ENCODE data around the gene DLGAP4.
A peak's percentile ranks its signal among the peaks of the same experiment; 100 is the strongest.

The DLGAP4 gene, protein sequence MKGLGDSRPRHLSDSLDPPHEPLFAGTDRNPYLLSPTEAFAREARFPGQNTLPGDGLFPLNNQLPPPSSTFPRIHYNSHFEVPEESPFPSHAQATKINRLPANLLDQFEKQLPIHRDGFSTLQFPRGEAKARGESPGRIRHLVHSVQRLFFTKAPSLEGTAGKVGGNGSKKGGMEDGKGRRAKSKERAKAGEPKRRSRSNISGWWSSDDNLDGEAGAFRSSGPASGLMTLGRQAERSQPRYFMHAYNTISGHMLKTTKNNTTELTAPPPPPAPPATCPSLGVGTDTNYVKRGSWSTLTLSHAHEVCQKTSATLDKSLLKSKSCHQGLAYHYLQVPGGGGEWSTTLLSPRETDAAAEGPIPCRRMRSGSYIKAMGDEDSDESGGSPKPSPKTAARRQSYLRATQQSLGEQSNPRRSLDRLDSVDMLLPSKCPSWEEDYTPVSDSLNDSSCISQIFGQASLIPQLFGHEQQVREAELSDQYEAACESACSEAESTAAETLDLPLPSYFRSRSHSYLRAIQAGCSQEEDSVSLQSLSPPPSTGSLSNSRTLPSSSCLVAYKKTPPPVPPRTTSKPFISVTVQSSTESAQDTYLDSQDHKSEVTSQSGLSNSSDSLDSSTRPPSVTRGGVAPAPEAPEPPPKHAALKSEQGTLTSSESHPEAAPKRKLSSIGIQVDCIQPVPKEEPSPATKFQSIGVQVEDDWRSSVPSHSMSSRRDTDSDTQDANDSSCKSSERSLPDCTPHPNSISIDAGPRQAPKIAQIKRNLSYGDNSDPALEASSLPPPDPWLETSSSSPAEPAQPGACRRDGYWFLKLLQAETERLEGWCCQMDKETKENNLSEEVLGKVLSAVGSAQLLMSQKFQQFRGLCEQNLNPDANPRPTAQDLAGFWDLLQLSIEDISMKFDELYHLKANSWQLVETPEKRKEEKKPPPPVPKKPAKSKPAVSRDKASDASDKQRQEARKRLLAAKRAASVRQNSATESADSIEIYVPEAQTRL

DNA sequence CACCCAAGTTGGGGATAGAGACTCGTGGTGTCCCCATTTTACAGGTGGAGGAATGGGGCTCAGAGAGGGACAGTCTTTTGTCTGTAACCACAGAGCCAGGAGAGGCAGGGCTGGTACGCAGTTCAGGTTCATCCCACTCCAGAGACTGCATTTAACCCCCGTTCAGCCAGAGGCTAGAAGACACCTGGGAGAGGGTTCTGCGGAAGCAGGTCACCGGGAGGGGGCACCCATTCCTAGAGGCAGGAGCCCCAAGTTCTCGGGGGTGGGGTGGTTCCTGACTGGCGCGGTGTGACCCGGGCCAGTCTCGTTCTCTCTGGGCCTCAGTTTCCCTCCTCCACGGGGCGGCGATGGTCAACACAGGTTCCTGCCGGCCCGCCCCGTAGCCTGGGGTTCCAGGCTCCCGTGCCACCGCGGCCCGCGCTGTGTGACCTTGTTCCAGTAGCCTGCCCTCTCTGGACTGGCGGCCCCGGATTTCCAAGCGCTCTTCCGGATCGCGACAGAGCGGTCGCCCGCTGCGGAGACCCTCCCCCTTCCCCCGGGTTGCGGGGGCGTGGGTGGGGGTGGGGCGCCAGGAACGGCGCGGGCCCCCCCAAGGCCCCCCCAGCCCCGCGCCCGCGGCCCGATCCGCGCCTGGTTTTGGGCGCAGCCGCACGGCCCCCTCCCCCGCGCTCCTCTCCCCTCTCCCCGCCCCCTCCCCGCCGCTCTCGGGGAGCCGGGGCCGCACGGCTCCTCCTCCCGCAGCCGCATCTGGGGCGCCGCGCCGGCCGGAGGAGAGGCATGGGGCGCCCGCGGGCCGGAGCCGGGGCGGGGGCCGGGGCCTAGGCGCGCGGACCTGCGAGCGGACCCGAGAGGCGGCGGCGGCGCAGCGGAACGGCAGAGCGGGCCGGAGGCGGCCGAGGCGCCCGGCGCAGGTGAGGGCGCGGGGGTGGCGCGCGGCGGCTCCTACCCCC is at the start of gene DLGAP4:
Gene DLGAP4 (plus strand): TSS at position 738 of the 950 bp plus-strand sequence. CDS start 125,379 bp downstream, outside the sequence.
- no peak for DNase-seq (ENCODE audit: low spot score)

DNA sequence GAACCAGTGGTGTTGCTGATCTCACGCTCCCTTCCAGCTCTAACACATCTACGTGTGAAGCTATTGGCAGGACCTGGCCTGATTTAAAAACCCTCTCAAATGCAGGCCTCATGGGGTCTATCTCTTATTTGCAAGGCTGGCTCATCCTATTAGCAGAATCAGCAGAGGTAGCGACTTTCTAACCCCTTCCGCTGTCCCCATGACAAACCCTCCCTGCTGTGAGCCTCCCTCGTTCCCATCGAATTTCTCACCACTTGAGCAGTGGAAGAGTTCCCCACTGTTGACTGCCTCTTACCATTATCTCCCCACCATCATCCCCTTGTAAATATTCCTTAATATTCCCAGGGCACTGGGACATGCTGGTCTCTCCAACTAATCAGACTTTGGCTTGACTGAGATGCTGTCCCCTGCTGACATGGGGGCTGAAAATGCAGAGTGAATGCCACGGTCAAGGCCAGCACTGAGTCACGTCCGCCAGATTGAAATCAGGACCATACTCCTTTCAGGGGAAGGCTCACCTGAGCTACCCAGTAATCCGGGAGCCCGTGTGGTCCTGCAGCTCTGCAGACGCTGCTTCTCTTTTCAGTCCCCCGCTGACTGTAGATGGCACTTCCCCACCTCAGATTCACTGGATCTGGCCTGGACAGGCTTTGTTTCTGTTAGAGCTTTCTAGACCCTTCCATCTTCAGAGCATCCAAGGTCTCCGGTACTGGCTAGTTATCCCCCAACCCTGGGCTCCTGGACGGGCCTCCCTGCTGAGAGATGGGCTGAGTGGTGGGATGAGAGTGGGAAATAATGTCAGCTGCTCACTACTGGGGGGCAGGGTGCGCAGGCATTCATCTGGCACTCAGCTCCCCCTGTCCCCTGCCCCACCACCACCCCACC is 46.7 kb upstream of the DLGAP4 start:
- peak; percentile 42 for DNase-seq (ENCODE audit: low spot score)

DNA sequence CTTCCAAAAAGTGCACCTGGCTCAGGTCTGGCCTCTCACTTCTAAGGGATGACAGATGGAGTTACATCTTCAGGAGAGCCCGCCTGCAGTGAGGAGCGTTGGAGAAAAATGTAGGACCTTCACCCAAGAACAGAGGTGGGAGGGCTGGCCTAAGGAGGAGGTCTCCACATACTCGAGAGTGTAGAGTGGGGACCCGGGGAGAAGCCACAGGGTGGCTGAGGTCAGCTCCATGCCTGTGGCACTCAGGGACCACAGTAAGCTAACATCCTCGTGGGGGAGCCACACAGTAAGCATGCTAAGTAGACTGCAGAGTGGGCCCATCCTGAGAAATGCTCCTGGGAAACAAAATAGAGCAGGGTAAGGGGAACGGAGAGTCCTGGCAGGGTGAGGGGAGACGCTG is 45.8 kb upstream of the DLGAP4 start:
- DNase-seq (ENCODE audit: low spot score), result peak; percentile 34

DNA sequence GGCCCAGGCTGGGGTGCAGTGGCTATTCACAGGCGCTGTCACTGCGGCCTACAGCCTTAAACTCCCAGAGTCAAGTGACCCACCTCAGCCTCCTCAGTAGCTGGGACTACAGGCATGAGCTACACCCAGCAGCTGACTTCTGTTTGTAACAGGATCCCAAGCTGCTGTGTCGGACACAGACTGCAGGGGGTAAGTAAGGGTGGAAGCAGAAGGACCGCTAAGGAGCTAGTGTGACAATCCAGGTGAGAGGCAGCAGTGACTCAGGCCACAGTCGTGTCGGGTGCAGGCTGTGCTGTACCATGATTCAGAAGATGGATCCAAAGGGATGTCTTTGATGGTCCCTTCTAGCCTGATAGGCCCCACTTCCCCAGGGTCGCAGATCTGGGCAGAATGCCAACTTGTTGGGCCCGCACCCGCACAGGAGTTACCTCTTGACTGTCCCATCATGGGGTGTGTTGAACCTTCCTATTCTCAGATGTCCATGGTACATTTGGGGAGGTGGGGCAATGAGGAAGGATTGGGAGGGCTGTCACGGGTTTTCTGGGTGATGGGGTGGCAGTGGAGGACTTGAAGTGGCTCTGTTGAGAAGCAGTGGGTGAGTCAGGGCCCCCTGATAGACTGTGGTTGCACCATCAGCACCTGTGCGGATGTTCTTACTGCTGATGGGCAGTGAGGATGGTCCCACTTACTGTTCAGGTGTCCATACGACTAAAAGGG is 44.6 kb upstream of the DLGAP4 start:
- no peak for DNase-seq (ENCODE audit: low spot score)

DNA sequence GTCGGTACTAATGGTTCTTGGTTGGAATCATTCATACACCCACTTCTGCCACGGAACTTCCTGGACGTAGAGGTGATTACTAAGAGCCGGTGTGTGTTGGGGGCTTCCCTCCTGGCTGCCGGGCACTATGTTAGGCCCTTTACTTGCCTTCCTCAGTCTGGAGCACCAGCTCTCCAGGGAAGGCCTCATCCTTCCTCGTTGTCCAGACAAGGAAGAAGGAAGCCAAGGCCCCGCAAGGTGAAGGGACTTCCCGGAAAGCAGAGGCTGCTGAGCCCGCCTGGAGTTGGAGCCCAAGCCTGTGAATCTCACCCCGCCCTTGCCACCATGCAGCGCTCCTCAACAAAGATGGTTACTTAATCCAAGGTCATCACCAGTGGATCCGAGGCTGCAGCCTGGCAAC is 43.7 kb upstream of the DLGAP4 start:
- peak; percentile 38 for DNase-seq (ENCODE audit: low spot score)

DNA sequence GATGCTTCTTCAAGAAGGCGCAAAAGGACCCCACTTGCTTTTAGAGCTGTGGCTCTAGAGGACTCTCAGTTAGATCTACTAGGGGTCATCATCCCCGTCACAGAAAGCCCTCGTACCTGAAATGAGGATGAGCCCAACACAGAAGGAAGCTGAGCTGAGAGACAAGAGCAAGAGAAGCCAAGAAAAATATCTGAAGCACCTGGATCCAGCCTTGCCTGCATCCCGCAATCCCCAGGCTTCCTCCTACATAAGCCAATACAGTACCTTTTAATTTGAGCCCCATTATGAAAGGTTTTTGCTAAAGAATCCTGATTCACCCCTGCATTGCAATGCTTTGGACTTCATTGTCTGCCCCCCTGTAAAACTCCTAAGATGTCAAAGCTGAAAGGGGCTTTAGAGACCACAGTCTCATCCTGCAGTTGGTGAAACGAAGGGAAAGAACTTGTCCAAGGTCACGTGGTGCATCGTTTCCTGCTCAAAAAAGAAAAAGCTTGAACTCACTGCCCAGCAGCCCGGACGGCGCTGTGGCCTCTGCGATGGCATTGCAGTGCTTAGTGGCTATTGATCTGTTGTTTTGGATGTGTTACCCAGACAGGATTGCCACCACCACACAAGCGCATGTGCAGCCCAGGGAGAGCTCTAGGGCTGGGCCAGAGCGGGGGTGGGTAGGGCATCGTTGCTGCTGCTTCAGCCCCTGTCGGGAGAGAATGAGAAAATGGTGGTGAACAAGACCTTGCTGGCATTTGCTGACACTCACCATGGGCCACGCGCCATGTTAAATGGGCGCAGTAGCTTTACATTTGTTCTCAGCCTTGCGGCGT is 41.5 kb upstream of the DLGAP4 start:
- no peak for DNase-seq (ENCODE audit: low spot score)

DNA sequence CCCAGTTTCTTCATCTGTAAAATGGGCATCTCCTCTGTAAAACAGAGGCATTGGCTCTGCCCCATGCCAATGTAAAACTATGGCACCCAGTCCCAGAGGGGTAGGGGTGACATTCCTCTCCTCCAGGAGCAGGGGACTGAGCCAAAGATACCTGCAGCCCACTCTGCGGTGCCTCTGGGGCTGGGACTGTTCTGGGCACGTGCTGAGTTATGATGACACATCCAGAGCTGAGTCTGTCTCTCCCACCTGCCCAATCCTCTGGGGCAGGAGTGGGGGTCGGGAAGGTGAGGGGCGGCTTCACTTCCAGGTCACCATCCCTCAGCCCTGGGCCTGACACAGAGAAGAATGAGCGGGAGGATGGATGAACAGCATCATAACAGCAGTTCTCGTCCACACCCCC is 40.0 kb upstream of the DLGAP4 start:
- no peak for DNase-seq (ENCODE audit: low spot score)

DNA sequence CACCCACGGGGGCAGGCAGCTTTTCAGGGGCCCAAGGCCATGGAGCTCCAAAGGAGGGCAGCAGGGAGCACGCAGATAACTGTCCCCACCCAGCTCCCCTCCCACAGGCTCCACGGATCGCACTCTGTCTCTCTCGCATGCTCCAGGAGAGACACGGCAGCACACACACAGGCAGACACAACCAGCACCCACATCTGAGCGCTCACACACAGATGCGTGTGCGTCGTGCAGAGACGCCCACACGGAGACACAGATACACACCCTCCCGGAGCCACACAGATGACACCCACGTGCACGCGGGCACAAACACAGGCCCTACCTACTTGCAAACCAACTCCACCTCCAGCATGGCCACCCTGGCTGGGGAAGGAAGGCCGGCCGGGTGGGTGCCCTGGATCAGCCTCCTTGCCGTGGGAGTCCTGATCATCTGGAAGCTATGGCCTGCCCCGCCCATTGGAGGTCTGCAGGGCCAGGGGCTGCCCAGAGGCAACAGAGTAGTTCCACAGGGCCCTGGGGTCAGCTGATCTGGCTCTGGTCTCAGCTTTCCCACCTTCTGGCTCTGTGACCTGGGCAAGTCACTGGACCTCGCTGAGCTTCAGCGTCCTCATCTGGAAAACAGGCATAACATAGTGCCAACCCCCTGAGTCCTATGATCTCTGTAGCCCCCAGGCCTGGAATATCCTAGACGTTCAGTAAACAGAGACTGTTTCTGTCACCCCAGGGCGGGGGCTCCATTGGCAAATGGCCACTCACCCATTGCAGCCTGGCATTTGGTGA is 38.3 kb upstream of the DLGAP4 start:
- peak; percentile 45 for DNase-seq (ENCODE audit: low spot score)

DNA sequence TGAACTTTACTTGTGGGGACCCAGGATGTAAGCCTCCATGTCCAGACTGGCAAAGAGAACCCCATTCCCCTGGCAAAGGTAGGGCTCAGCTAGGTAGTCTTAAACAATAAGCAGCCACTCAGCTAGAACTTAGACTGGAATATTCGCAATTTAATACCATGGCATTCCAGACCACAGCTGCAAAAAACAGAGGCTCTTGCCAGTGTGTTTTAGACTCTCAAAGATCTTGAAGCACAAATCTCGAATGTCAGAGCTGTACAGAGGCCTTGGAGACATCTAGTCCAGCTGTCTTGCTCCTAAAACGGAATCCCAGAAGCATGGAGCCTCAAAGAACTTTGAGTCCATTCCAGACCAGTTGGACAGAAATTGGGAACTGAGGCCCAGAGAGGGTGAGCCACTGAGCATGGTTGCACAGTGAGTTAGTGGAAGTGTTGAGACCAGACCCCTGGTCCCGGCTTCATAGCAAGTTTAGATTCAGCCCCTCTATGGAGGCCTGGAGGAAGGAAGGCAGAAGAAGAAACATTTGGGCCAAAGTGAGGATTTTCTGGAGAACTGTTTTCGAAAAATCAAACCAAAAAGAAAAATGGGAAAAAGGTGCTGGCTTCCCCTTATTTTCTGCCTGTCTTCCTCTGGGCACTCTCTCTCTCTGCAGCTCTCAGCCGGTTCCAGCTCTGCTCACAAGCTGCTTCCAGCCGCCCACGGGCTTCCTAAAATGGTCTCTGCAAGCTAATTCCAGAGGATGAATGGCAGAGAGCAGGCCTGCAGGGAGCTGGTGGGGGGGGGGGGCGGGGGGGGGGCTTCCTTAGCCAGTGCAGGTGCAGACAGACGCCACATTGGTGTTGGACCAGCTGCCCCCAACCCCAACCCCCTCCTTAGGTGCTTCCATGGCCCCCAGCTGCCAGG is 37.4 kb upstream of the DLGAP4 start:
- DNase-seq (ENCODE audit: low spot score), result peak; percentile 49

DNA sequence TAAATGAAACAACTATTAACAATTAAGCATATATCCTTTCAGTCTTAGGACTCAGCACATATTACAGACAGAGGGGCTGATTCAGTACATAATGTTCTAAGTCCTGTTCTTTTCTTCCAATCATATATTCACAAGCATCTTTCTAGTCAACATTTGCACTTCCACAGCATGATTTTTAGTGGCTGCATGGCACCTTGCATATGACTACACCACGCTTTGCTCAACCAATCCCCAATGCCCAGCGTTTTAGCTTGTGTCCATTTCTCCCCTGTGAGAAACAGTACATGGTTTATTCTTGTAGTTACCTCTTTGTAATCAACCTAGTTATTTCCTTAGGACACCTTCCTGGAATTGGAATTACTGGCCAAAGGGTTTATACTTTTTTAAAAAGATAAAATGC is 36.6 kb upstream of the DLGAP4 start:
- no peak for DNase-seq (ENCODE audit: low spot score)

DNA sequence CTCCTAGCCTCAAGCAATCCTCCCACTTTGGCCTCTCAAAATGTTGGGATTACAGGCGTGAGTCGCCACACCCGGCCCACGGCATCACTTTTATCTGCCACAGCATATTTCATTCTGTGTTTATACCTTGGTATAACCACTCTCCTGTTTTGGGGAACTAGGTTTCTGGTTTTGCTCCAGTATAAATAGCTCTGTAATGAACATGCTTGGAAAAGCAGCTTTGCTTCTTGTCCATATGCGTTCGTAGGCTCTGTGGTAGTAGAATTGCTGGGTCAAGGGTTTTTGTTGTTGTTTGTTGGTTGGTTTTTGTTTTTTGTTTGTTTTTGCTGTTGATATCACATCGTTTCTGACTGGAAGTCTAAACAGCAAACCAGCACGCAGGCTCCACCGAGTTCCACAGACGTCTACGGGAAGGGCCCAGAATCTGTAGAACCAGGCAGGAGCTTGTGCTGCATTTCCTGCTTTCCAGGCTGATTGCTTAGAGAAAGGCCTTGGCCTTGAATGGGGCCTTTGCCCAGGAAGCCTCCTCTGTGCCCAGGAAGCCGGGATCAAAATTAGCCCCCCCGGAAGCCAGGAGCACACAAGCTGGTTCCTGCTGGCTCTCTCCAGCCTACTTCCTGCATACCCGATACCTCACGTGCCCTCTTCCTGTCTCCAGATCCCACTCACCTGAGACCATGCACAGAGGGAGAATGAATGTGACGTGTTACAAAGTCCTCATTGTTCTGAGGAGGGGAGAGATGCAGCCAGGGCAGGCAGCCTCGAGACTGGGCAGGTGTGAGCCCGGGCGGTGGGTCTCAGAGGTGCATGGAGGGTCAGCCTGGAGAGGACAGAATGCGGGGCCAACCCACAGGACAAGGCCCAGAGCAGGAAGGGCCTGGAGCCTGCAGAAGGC is 35.1 kb upstream of the DLGAP4 start:
- DNase-seq (ENCODE audit: low spot score), result peak; percentile 39

DNA sequence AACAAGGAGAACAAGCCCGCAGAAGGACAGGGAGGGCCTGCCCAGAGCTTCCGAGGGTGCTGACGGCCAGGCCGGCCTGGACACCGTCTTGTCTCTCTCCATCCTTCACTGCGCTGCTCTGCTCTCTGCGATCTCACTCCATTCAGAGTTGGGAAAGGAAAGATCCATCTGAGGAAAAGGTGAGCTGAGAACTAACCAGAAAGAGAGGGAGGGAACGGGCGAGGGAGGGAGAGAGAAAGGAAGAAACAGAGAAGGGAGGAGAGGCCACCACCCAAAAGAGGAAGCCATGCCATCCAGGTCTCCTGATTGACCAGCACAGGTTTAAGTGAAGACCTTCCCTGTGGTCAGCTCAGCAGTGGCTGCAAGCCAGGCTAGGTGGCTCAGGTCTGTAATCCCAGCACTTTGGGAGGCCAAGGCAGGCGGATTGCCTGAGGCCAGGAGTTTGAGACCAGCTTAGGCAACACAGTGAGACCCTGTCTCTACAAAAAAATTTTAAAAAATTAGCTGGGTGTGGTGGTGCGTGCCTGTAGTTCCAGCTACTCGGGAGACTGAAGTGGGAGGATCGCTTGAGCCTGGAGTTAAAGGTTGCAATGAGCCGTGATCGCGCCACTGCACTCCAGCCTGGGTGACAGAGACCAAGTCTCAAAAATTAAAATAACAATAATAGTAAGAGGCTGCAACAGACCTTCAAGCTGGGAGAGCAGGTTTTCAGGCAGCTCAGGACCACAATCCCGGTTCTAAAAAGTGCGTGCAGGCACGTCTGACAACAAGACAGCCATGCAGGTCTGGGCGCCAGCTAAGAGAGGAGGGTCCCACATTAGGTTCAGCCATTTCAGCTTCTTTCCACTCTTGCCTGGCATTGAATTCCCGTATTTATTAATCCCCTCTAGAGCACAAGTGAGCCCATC is 34.2 kb upstream of the DLGAP4 start:
- no peak for DNase-seq (ENCODE audit: low spot score)

DNA sequence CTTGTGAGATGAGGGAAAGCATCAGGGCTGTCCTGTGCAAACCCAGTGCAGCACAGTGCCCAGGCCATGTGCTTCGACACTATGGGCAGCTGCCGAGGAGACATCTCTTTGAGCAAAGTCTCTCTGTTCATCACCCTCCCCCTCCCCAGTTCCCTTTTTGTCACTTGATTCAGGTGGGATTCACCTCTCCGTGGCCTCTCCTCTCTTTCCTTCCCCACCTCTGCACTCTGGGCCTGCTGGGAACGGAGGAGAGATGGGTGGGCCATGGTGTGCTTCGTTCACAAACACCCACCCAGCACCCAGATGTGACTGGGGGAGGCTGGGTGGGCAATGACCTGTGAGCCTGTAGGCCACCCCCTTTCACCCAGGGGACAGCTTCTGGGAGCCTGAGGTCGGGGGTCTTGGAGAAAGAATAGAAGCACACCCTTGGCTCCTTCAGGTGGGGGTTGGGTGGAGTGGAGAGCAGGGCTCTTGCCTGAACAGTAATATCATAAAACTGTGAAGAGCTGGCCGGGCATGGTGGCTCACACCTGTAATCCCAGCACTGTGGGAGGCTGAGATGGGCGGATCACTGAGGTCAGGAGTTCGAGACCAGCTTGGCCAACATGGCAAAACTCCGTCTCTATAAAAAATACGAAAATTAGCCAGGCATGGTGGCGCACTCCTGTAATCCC is 33.5 kb upstream of the DLGAP4 start:
- DNase-seq (ENCODE audit: low spot score), result no peak

DNA sequence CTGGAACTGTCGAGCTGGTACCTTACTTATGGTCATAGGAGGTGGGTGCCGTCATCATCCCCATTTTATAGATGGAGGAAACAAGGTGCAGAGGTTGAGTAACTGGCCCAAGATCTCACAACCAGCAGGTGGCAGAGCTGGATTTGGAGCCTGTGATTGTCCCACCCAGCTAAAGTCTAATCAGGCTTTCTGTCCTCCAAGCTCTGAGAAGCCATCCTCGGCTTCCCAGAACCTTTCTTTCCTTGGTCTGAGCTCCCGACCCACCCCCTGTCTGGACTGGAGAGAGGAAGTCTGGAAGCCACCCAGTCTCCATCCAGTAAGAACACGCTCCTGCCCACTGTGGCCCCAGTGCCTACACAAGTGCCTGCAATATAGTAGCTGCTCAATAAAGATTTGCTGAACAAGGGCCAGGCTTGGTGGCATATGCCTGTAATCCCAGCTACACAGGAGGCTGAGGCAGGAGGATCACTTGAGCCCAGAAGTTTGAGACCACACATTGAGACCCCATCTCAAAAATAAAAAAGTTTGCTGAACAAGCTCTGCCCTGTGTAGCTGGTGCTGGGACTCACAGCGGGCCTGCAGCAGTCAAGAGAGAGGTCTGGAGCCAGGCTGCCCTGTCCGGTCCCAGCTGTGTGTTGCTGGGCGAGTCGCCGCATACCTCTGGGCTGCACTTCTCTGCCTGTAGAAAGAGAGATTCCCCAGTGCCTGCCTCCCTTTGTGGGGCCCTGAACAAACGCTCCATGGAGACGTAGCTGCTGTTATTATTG is 32.5 kb upstream of the DLGAP4 start:
- peak; percentile 39 for DNase-seq (ENCODE audit: low spot score)
